ENCODE data around the gene GPR132. TPM values are rescaled to one million over a fixed set of nuclear protein-coding genes. Genes with fewer than 3 reads are reported as not detected.
A peak's percentile ranks its signal among the peaks of the same experiment; 100 is the strongest.

GPR132 gene
- total and polyA plus RNA-seq, 9 of the 15 experiments (the other 6 are each of a cell fraction or from before 2014, with no cell fraction given), result 0.01 to 1.1 (median 0.25) TPM; not detected in 1

DNA sequence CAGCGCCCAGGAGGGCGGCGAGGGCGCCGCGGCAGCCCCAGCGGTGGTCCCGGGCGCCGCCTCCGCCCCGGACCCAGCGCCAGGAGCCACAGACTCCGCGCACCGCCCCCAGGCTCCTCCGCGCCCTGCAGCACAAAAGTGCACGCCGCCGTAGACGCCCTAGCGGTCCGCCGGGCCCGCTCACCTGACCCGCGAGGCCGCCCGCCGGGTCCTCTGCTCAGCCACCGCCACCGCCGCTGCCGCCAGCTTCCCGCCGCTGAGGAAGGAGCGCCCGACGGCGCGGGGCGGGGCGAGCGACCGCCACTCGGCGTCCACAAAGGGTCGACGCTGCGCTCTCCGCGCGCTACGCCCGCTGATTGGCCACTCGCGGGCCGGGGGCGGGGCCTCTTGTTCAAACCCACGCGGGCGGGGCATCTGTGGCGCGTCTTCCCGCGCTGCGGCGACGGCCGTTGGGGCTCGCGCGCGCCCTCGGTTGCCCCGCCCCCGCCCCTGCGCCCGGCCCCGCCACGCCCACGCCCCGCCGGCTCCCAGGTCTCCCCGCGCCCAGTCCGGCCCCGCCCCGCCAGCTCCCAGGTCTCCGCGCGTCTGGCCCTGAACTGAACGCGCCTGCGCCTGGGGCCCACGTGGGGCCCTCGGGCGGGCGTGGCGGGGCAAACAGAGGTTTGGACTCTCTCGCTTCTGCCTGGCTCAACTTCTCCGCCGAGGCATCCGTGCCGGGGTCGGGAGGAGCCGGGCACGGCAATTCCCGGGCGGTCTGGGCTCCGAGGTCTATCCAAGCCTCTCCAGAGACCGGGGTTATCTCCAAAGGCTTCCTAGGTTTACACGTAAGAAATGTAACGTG, 44.2 kb downstream of the GPR132 start, which contains the start of gene CDCA4 (continued):
- TF ChIP-seq, protein P1, sequence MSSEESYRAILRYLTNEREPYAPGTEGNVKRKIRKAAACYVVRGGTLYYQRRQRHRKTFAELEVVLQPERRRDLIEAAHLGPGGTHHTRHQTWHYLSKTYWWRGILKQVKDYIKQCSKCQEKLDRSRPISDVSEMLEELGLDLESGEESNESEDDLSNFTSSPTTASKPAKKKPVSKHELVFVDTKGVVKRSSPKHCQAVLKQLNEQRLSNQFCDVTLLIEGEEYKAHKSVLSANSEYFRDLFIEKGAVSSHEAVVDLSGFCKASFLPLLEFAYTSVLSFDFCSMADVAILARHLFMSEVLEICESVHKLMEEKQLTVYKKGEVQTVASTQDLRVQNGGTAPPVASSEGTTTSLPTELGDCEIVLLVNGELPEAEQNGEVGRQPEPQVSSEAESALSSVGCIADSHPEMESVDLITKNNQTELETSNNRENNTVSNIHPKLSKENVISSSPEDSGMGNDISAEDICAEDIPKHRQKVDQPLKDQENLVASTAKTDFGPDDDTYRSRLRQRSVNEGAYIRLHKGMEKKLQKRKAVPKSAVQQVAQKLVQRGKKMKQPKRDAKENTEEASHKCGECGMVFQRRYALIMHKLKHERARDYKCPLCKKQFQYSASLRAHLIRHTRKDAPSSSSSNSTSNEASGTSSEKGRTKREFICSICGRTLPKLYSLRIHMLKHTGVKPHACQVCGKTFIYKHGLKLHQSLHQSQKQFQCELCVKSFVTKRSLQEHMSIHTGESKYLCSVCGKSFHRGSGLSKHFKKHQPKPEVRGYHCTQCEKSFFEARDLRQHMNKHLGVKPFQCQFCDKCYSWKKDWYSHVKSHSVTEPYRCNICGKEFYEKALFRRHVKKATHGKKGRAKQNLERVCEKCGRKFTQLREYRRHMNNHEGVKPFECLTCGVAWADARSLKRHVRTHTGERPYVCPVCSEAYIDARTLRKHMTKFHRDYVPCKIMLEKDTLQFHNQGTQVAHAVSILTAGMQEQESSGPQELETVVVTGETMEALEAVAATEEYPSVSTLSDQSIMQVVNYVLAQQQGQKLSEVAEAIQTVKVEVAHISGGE (CRISPR knock-in tag; IDR thresholded peaks at IDR 0.05), result no peak
- 0 out of 4 replicates have a peak, but pooled peaks of 1 of the 2 experiments have one; percentile 12 for TF ChIP-seq TEAD1 (CRISPR knock-in tag; IDR thresholded peaks at IDR 0.05)
- peak; percentile 24 for TF ChIP-seq POLR2B (IDR thresholded peaks at IDR 0.05; ENCODE audit: low read depth, partially characterized antibody)
- peak; percentile 30 for TF ChIP-seq HMGN3 (IDR thresholded peaks at IDR 0.05; ENCODE audit: borderline replicate concordance, extremely low read depth, insufficient read length, low read depth, low read length)
- TF ChIP-seq ZNF197 (CRISPR knock-in tag; IDR thresholded peaks at IDR 0.05; ENCODE audit: low read depth), result no peak
- peak; percentile 55; the same call in 1 of the 2 replicates for TF ChIP-seq SMAD4 (CRISPR knock-in tag; conservative IDR thresholded peaks at IDR 0.05)
- no peak for TF ChIP-seq MIER1 (IDR thresholded peaks at IDR 0.05; ENCODE audit: low read depth)
- TF ChIP-seq, protein P2, sequence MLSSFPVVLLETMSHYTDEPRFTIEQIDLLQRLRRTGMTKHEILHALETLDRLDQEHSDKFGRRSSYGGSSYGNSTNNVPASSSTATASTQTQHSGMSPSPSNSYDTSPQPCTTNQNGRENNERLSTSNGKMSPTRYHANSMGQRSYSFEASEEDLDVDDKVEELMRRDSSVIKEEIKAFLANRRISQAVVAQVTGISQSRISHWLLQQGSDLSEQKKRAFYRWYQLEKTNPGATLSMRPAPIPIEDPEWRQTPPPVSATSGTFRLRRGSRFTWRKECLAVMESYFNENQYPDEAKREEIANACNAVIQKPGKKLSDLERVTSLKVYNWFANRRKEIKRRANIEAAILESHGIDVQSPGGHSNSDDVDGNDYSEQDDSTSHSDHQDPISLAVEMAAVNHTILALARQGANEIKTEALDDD (IDR thresholded peaks at IDR 0.05), result no peak
- peak; percentile 33; the same call in 1 of the 2 replicates for TF ChIP-seq CBX1 (IDR thresholded peaks at IDR 0.05; ENCODE audit: low read depth)
- peak; percentile 43 for TF ChIP-seq CHD1 (IDR thresholded peaks at IDR 0.05; ENCODE audit: low read length)
- no peak for TF ChIP-seq HDAC8 (tag; IDR thresholded peaks at IDR 0.05)
- peak; percentile 30 for TF ChIP-seq U2AF1 (optimal IDR thresholded peaks at IDR 0.05; ENCODE audit: low read depth, low read length)
- TF ChIP-seq, protein P3, sequence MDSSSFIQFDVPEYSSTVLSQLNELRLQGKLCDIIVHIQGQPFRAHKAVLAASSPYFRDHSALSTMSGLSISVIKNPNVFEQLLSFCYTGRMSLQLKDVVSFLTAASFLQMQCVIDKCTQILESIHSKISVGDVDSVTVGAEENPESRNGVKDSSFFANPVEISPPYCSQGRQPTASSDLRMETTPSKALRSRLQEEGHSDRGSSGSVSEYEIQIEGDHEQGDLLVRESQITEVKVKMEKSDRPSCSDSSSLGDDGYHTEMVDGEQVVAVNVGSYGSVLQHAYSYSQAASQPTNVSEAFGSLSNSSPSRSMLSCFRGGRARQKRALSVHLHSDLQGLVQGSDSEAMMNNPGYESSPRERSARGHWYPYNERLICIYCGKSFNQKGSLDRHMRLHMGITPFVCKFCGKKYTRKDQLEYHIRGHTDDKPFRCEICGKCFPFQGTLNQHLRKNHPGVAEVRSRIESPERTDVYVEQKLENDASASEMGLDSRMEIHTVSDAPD (CRISPR knock-in tag; IDR thresholded peaks at IDR 0.05), result no peak
- TF ChIP-seq ZBTB17 (CRISPR knock-in tag; IDR thresholded peaks at IDR 0.05), result no peak
- TF ChIP-seq, protein P4, sequence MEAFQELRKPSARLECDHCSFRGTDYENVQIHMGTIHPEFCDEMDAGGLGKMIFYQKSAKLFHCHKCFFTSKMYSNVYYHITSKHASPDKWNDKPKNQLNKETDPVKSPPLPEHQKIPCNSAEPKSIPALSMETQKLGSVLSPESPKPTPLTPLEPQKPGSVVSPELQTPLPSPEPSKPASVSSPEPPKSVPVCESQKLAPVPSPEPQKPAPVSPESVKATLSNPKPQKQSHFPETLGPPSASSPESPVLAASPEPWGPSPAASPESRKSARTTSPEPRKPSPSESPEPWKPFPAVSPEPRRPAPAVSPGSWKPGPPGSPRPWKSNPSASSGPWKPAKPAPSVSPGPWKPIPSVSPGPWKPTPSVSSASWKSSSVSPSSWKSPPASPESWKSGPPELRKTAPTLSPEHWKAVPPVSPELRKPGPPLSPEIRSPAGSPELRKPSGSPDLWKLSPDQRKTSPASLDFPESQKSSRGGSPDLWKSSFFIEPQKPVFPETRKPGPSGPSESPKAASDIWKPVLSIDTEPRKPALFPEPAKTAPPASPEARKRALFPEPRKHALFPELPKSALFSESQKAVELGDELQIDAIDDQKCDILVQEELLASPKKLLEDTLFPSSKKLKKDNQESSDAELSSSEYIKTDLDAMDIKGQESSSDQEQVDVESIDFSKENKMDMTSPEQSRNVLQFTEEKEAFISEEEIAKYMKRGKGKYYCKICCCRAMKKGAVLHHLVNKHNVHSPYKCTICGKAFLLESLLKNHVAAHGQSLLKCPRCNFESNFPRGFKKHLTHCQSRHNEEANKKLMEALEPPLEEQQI (IDR thresholded peaks at IDR 0.05), result no peak

Data from K562 (cell line).